NOMO-1 treated with DMSO at 0.1 percent for 48 hours (cell line): ENCODE measurements around the gene SPTBN4.
"Not testable (repeated sequence)": the region's sequence is repeated elsewhere in the genome, so short reads cannot be mapped to it uniquely, and the experiment has no call there.

Experiments used
- DNase-seq: peaks from one replicate; lab custom pipeline; 2025; ENCODE audit not compliant: unreplicated experiment; lab: John Stamatoyannopoulos, UW

SPTBN4 gene

GRCh38 chr19:40502647-40503319, 36.0 kb downstream of the SPTBN4 start:
- no peak for DNase-seq

- no peak for DNase-seq
These were observed 36.5 kb downstream of the SPTBN4 start for GRCh38 chr19:40503320-40503695.

- no peak for DNase-seq
These were observed 39.3 kb downstream of the SPTBN4 start for GRCh38 chr19:40506099-40506498.

- no peak for DNase-seq
These were observed 41.1 kb downstream of the SPTBN4 start for GRCh38 chr19:40507892-40508291.

- no peak for DNase-seq
These were observed 42.0 kb downstream of the SPTBN4 start for GRCh38 chr19:40508739-40509260.

GRCh38 chr19:40510526-40511115, 43.8 kb downstream of the SPTBN4 start:
- DNase-seq = no peak

- DNase-seq = no peak
These were observed 44.7 kb downstream of the SPTBN4 start for GRCh38 chr19:40511487-40511886.

- DNase-seq = no peak
These were observed 45.3 kb downstream of the SPTBN4 start for GRCh38 chr19:40512110-40512472.

GRCh38 chr19:40512473-40513344, 45.9 kb downstream of the SPTBN4 start:
- no peak for DNase-seq

GRCh38 chr19:40513345-40513678, 46.5 kb downstream of the SPTBN4 start:
- DNase-seq = no peak

GRCh38 chr19:40513741-40514315, 47.0 kb downstream of the SPTBN4 start:
- DNase-seq = no peak

GRCh38 chr19:40517248-40517647, 50.4 kb downstream of the SPTBN4 start:
- DNase-seq = no peak

- no peak for DNase-seq
These were observed 52.8 kb downstream of the SPTBN4 start for GRCh38 chr19:40519352-40520322.

- DNase-seq = no peak
These were observed 54.5 kb downstream of the SPTBN4 start for GRCh38 chr19:40521276-40521675.

GRCh38 chr19:40521900-40522299, 55.1 kb downstream of the SPTBN4 start:
- not testable (repeated sequence) for DNase-seq

GRCh38 chr19:40523322-40524047, 56.7 kb downstream of the SPTBN4 start:
- DNase-seq = peak; percentile 56

GRCh38 chr19:40524133-40524549, 57.3 kb downstream of the SPTBN4 start:
- no peak for DNase-seq

- no peak for DNase-seq
These were observed 57.9 kb downstream of the SPTBN4 start for GRCh38 chr19:40524655-40525054.

GRCh38 chr19:40525234-40526051, 58.6 kb downstream of the SPTBN4 start:
- no peak for DNase-seq
